ENCODE measurements around the gene IP6K1. TPM values are rescaled to one million over a fixed set of nuclear protein-coding genes. Genes with fewer than 3 reads are reported as not detected.

IP6K1 gene
- total RNA-seq, 1 experiment from 2014 or later: 42.2 TPM

- Histone ChIP-seq H3K18ac (ENCODE audit: insufficient read length, low read depth, low read length) (peak within 1 kb of the TSS; percentile 42), H2BK20ac (ENCODE audit: low read depth, low read length, poor library complexity, severe bottlenecking) (no peak within 1 kb of the TSS), H3T11ph (ENCODE audit: low read length) (no peak within 1 kb of the TSS), H3K79me1 (ENCODE audit: insufficient read depth, low read depth, low read length, poor library complexity, severe bottlenecking) (peaks cover 2% of the 10 kb centered on the region), H3K4me1 (ENCODE audit: insufficient read depth, low read length) (no peaks in the 10 kb centered on the region), H3K4me2 (ENCODE audit: insufficient read depth, insufficient read length, low read length) (peak within 1 kb of the TSS; percentile 44), H2BK15ac (ENCODE audit: low read depth, low read length) (no peak within 1 kb of the TSS), H2AFZ (ENCODE audit: low read length) (no peak within 1 kb of the TSS), H4K91ac (ENCODE audit: insufficient read length, low read depth, low read length) (no peak within 1 kb of the TSS), H3K23ac (ENCODE audit: insufficient read length, low read depth, low read length) (no peak within 1 kb of the TSS), H2BK120ac (ENCODE audit: low read depth, low read length, poor library complexity, severe bottlenecking) (no peak within 1 kb of the TSS), H4K20me1 (ENCODE audit: control insufficient read depth, insufficient read depth, insufficient read length) (no peaks in the 10 kb centered on the region), H3K9me3 (ENCODE audit: control insufficient read depth, low read depth, low read length) (no peaks in the 10 kb centered on the region), H3K14ac (ENCODE audit: insufficient read depth, low read length) (peak within 1 kb of the TSS; percentile 47), H3K4ac (ENCODE audit: low read depth, low read length) (no peak within 1 kb of the TSS), H2BK5ac (ENCODE audit: insufficient read length, low read length) (no peak within 1 kb of the TSS), H2AK5ac (ENCODE audit: insufficient read length, low read length) (no peak within 1 kb of the TSS), H4K8ac (replicated peaks; ENCODE audit: insufficient read length, low read depth, low read length) (no peak within 1 kb of the TSS), H3K27me3 (ENCODE audit: insufficient read depth, low read length) (no peaks in the 10 kb centered on the region), H3K56ac (ENCODE audit: insufficient read length, low read depth, low read length) (no peak within 1 kb of the TSS), H3K9ac (ENCODE audit: extremely low read depth, insufficient read length, low read length) (peak within 1 kb of the TSS; percentile 23), H3K23me2 (ENCODE audit: insufficient read length, low read depth, low read length, poor library complexity, severe bottlenecking) (peaks cover 22% of the 10 kb centered on the region), H3K27ac (ENCODE audit: insufficient read length, low read depth, low read length) (no peak within 1 kb of the TSS), H3K79me2 (ENCODE audit: insufficient read depth, low read length) (no peaks in the 10 kb centered on the region), H2BK12ac (ENCODE audit: insufficient read length, low read depth, low read length) (no peak within 1 kb of the TSS), H4K5ac (ENCODE audit: insufficient read length, low read depth, low read length) (no peak within 1 kb of the TSS)
- Mint-ChIP-seq H3K36me3 (ENCODE audit: insufficient read depth in 1 of 3, low read depth in 3 of 3) (peaks cover 0 to 38% (median 34%) of the 10 kb centered on the region in 3 experiments; a peak in 6 of 7 replicates), H3K27me3 (ENCODE audit: low read depth) (peaks cover 4% of the 10 kb centered on the region), H3K4me1 (peaks cover 15 to 17% of the 10 kb centered on the region in 2 experiments), H3K27ac (peak within 1 kb of the TSS; percentile 14 to 95 (median 18); a peak in 5 of 7 replicates), H3K9me3 (no peaks in the 10 kb centered on the region), H3K4me3 (peak within 1 kb of the TSS; percentile 79 to 87)
- peak; percentile 68 for TF ChIP-seq CTCF (conservative IDR thresholded peaks at IDR 0.05)
- no CpG with 5 or more reads among the region's 50 CpGs for WGBS (ENCODE audit: extremely low coverage, insufficient read length, low lambda C conversion rate)
- DNase-seq: peak; percentile 96
These were observed 67.0 kb downstream of the IP6K1 start, which contains the start of gene AMIGO3 for GRCh38 chr3:49719214-49719884. TSS of gene AMIGO3 (minus strand) at chr3:49719684. CDS start at chr3:49719465, 219 bp downstream.
